Raji (cell line): ENCODE results near the gene TFAP2C.

Experiments used
- POLR2A ChIP-seq: IDR thresholded peaks from 2 replicates; pipeline ENCODE4 v1.6.1; 2011; ENCODE audit warnings: low read depth, low read length, control low read depth; ENCODE audit not compliant: insufficient read depth

The TFAP2C gene

GRCh38 chr20:56629464-56630085, 469 bp downstream of the TFAP2C start:
- TF ChIP-seq POLR2A: no peak

- no peak for TF ChIP-seq POLR2A
Measured at GRCh38 chr20:56630086-56630493, 984 bp downstream of the TFAP2C start.

GRCh38 chr20:56630506-56631317, 1.6 kb downstream of the TFAP2C start:
- TF ChIP-seq POLR2A: no peak

GRCh38 chr20:56631318-56631989, 2.3 kb downstream of the TFAP2C start:
- no peak for TF ChIP-seq POLR2A

- no peak for TF ChIP-seq POLR2A
Measured at GRCh38 chr20:56631990-56632327, 2.9 kb downstream of the TFAP2C start.

- no peak for TF ChIP-seq POLR2A
Measured at GRCh38 chr20:56634307-56634706, 5.2 kb downstream of the TFAP2C start.

GRCh38 chr20:56634735-56635385, 5.8 kb downstream of the TFAP2C start:
- no peak for TF ChIP-seq POLR2A

GRCh38 chr20:56636716-56637115, 7.6 kb downstream of the TFAP2C start:
- no peak for TF ChIP-seq POLR2A

- no peak for TF ChIP-seq POLR2A
Measured at GRCh38 chr20:56637576-56637975, 8.5 kb downstream of the TFAP2C start.

GRCh38 chr20:56646599-56646998, 17.5 kb downstream of the TFAP2C start:
- no peak for TF ChIP-seq POLR2A

- no peak for TF ChIP-seq POLR2A
Measured at GRCh38 chr20:56653211-56653610, 24.1 kb downstream of the TFAP2C start.

- no peak for TF ChIP-seq POLR2A
Measured at GRCh38 chr20:56656632-56657031, 27.5 kb downstream of the TFAP2C start.

- no peak for TF ChIP-seq POLR2A
Measured at GRCh38 chr20:56657879-56658278, 28.8 kb downstream of the TFAP2C start.

GRCh38 chr20:56663660-56664059, 34.6 kb downstream of the TFAP2C start:
- TF ChIP-seq POLR2A: no peak

GRCh38 chr20:56664796-56665195, 35.7 kb downstream of the TFAP2C start:
- no peak for TF ChIP-seq POLR2A

GRCh38 chr20:56665806-56666205, 36.7 kb downstream of the TFAP2C start:
- no peak for TF ChIP-seq POLR2A

- TF ChIP-seq POLR2A: no peak
Measured at GRCh38 chr20:56673450-56673849, 44.3 kb downstream of the TFAP2C start.
